ENCODE results near the gene CYFIP2.

Gene CYFIP2

GRCh38 chr5:157327771-157328170, 61.8 kb downstream of the CYFIP2 start:
- DNase-seq = no peak

DNA sequence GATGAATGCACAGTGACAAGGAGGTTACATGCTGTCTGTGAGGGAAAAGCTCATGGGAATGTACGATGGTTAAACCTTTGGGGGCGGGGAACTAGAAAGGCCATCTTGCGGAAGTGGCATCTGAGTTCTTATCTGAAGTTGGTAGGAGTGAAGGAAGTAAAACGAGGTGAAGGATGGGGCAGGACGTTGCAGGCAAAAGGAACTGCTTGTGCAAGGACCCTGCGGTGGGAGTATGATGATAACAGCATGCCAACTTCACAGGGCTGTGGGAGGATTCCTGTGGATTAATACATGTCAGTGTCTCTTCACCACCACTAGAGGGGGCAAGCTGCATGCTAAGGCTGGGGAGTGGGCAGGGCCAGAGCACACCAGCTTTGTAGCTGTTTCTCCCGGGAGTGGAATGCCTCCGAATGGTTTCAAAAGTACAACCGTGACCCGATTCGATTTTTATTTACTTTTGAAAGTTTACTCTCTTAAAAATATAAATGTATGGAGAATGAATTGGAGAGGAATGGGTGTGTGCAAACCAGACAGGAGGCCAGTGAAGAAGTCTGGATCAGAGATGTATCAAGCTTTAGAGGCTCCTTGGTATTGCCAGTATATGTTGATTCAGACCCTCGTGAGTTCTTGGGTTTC, 62.5 kb downstream of the CYFIP2 start:
- DNase-seq = peak; percentile 17 to 73 (median 69)

GRCh38 chr5:157331807-157332206, 65.9 kb downstream of the CYFIP2 start:
- DNase-seq = no peak

- DNase-seq = no peak
Measured at GRCh38 chr5:157335534-157336422, 69.9 kb downstream of the CYFIP2 start.

DNA sequence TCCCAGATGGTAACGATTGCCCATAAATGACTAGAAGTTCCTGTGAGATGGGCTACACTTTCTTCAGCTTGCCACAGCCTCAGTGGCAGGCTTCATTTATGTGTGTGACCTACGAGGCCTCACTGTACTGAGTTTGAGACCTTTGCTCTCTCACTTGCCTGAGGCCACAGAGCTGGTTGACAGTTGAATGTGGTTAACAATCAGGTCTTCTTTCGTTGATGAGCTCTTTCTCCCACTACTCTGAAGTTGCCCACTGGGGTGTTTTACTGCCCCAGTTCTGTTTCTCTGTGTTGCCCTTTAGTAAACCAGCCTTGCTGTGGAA, 70.5 kb downstream of the CYFIP2 start:
- no peak for DNase-seq

DNA sequence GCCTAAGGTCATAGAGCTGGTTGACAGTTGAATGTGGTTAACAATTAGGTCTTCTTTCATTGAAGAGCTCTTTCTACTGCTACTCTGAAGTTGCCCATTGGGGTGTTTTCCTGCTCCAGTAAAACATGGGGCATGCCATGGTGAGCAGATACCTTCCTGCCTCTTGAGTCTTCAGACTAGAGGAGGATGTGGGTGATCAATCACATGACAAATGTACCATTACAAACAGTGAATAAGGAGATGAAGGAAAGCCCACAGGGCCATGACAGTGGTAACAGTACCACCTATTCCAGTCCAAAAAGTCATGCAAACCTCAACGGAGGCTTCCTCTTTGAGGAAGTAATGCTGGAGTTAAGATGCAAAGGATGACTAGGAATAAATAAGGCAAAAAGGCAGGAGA, 73.5 kb downstream of the CYFIP2 start:
- no peak for DNase-seq

GRCh38 chr5:157342822-157343402, 77.0 kb downstream of the CYFIP2 start:
- DNase-seq = peak in 1 of 3 experiments; percentile 23

DNA sequence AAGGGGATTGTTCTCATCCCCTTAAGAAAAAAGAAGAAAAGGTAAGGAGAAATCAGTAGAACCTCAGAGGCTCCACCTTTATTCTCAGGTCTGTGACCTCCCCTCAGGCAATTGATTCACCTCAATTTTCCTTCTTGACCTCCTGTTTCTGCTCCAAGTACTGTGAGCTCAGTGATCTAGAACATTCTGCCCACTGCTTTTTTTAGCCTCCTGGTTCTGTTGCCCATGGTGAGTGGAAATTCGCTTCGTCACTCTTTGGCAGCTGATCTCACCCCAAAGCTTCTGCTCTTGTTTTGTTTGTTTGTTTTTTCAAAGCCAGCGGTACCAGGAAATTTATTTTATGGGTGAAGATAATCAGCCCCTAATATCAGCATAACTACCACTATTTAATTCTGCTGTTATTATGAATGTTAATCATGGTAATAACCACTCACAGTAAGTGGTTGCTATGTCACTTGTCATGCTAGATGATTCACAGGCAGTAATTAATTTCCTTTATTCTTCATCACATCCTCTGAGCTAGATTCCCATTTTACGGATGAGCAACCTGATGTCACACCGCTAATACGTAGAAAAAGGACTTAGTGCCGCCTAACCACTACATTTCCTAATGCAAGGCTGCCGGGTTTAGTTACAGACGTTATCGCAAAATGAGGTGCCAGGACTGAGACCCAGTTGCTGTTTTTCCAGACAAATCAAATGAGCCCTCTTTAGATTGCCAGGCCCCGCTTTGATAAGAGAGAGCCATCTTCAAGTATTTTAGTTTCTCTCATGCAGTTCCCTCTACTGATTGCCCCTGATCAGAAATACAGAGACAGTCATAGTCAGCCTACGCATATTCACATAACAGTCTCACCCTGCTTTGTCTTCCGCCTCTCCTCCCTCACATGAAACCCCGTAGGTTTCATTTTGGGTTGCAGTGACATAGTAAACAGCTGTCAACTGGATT, 78.2 kb downstream of the CYFIP2 start:
- peak in 2 of 3 experiments; percentile 47 to 58 for DNase-seq

GRCh38 chr5:157345067-157345466, 79.1 kb downstream of the CYFIP2 start:
- no peak for DNase-seq

- DNase-seq = no peak
Measured at GRCh38 chr5:157345485-157345884, 79.6 kb downstream of the CYFIP2 start.

DNA sequence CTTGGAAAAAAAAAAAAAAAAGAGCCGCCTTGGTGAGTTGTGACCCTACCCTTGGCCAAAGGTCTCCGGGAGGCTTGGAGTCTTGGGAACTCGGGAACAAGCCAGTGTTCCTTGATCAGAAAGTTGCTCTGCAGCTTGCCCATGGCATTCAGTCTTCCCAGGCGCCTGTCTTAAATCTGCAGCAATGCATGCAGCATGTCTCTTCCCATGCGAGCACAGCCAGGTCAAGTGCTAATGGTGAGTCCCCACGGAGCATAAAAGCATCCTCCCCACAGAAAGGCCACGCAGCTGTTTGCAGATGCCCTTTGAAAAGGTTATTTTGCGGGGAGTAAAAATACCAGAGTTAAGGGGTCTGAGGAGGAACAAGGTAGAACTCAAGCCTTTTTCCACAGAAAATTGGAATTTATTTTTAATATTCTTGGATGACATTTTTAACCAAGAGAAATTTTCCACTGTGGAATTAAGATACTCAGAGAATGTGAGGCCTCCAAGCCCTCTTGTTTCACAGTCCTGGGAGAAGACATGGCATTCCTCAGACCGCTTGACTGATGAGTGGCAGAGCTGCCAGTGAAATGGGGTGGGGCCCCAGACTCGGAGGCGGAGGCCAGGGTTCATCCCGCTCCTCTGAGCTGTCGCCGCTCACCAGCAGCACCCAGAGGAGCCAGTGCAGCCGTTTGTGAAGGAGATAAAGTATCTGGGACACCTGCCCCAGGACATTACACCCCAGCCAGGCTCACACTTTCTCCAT, 81.6 kb downstream of the CYFIP2 start:
- DNase-seq = no peak

DNA sequence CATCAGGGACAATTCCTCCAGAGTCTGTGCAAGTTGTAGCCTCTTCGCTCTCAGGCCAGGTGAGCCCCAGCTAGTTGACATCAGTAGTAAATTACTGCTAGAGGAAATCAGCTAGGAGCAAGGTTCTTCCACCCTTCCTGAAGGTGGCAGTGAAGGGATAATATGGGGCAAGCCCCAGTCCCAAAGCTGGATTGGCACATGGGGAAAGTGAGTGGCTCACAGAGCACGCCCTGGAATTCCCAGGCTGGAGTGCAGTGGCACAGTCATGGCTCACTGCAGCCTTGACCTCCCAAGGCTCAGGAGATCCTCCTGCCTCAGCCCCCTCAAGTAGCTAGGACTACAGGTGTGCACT, 82.1 kb downstream of the CYFIP2 start:
- no peak for DNase-seq

- no peak for DNase-seq
Measured at GRCh38 chr5:157350939-157351801, 85.2 kb downstream of the CYFIP2 start.

GRCh38 chr5:157351802-157352092, 85.8 kb downstream of the CYFIP2 start:
- no peak for DNase-seq

DNA sequence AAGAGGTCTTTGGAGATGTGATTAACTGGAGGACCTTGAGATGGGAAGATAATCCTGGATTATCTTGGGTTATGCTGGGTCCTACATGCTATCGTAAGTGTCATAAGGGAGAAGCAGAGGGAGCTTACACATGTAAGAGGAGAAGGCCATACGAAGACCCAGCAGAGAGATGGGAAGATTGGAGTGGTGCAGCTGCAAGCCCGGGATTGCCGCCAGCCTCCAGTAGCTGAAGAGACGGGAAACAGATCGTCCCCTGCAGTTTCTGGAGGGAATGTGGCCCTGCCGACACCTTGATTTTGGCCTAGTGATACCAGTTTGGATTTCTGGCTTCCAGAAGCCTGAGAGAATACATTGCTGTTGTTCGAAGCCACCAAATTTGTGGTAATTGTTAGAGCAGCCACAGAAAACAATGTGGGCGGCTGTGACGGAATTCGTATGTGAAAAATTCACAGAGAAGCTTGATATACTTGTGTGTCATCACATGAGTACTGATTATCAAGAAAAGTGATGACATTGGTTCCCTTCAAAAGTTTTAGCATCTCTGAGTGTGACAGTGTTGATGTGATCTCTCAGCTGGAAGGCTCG, 86.9 kb downstream of the CYFIP2 start:
- no peak for DNase-seq

- no peak for DNase-seq
Measured at GRCh38 chr5:157354800-157355199, 88.9 kb downstream of the CYFIP2 start.

DNA sequence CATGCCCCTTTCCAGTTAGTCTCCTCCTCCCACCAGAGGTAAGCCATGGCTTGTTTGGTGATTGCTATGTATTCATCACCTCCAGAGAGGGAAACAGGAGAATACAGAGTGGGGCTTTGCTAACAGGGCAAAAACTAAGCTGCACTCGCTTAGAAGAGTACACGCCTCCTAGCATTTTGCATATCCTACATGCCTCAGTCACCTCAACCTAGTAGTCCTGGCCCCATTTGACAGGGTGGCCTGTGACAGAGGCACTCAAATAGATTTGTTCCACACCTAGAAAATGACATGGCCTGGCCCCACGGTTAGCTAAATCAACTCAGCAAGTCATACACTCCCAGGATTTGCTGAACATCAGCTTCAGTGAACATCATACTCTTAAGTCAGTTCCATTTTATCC, 90.7 kb downstream of the CYFIP2 start:
- no peak for DNase-seq

DNA sequence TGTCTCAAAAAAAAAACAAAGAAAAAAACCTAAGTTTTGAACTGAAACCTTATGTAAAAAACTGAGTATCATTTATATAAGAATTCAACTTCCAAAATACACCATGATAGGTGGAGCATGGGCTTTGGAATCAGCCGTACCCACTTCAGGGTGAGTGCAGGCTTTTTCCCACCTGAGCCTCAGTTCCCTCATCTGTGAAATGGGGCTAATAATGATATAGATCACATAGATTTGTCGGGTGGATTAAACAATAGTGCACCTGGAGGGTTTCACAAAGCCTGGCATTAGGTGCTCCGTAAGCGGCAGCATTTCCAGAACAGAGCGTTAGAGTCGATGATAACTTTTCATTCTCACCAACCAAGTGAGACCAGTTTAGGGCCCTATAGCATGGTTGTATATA, 91.9 kb downstream of the CYFIP2 start:
- DNase-seq = no peak

DNA sequence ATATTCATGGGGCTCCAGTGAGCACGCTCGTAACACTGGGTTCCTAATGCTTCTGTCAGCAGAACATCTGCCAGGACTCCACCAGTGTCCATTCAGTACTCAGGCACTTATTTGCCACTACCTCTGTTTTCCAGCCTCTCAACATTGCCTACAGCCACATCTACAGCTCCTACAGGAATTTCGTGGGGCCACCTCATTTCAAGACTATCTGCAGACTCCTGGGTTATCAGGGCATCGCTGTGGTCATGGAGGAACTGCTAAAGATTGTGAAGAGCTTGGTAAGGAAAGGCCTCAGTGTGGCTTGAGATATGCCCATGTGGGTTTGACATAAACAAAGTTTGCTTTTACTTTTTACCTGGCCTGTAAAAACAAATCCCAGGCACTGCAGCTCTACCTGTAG, 92.9 kb downstream of the CYFIP2 start:
- DNase-seq = no peak

DNA sequence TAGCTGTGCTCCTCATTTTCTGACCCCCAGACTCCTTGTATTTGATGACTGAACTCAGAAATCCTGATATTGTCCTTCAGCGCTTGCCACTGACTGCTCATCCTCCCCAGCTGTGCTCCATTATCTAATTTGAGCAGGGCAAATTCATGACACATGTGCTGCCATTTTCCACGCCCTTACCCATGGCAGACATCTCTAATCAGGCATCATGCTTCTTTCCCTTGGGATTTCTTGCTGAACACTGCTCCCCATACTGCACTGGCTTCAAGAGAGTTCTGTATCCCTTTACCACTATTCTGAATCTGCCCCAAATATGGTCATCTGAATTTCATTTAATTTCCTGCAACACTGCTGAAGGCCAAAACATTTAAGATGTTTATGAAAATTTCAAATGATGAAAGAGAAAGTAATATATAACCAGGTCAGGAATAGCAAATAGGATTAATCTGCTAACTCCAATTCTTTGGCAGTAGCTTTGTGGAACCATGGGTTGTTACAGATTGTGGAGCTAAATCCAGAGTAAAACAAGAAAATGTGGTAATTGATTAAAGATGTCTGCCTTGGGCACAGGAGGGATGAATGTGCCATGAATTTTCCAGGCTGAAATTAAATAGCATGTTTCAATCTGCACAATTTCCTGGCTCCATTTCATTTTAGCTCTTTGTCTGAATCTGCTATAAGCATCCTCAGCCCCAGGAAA, 93.6 kb downstream of the CYFIP2 start:
- DNase-seq = no peak

DNA sequence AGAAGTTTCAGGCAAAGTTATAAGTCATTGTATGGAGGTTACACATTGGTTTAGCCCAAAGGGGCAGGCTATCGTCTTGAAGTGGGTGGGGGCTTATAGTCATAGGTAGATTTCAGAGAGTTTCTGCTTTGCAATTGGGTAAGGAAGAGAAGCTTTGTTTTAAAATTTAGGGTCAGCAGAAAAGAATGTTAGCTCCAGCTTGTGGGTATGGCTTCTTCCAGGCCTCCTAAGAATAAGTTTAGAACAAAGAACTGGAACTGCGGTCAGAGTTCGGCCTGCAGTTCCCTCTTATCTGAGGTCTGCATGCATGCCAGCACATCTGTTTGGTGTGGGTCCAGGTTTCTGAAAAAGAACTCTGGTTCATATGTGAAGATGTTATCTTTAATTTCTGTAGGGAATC, 96.1 kb downstream of the CYFIP2 start:
- DNase-seq = no peak
